PFSK-1 (cell line): ENCODE data around the gene IGSF8.

Experiments used
- FOXP2 ChIP-seq: optimal IDR thresholded peaks from 2 replicates; pipeline ENCODE3; 2011; ENCODE audit warnings: borderline replicate concordance, control low read depth, inconsistent platforms; ENCODE audit not compliant: insufficient read depth; ENCODE audit errors: extremely low read length, extremely low read depth
- POLR2AphosphoS5 ChIP-seq: IDR thresholded peaks from 2 replicates; pipeline ENCODE4 v1.6.1; 2012; ENCODE audit warnings: low read depth, mild to moderate bottlenecking, control low read depth, low read length, moderate library complexity

DNA sequence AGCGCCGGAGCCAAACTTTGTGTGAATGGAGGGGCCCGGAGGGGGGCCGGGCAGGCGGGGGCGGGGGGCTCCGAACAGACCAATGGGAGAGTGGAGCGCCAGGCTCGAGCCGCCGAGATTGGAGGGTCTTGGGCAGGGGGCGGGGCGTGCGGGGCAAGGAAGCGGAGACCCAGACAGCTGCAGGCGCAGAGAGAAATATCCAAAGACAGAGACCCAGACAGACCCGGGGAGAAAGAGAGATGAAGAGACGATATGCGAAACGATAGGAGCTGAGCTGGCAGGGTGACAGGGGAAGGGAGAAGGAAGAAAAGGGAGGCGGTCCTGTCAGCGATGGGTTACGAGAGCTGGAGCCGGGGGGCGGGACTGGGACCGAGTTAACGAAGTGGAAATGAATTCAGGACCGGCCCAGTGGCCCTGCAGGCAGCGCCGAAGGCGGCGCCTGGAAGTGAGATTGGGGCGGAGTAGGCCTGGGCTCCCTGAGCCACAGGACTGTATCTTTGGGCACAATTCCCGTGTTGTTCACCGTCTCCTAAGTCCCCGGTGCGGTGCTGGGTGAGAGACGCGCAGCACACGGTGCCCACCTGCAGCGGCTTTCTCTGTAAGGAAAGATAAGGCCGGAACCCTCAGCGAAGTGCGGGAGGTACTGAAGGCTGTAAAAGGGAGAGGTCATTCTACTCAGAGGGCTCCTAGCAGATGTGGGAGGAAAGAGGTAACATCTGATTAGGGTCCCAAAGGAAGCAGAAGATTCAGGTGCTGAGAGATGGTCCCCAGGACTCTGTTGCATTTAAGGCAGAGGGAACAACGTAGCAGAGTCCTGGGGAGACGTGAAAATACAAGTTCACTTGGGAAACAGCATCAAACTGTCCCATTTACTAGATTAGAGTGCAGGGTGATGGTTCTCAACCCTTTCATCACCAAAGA lies 27.9 kb downstream of the IGSF8 start:
- TF ChIP-seq POLR2AphosphoS5 (no peak), FOXP2 (no peak)
